IMR-90 (cell line): Measurements from ENCODE around the gene CDH12. TPM values are rescaled to one million over a fixed set of nuclear protein-coding genes. Genes with fewer than 3 reads are reported as not detected.

Experiments used
- ATAC-seq: fragments of 200-7000 bp; cut with Tn5 transposase; 2 replicates; pipeline ENCODE4 v1.9.1; 2020; ENCODE audit warnings: low read depth, mild to moderate bottlenecking, moderate library complexity
- BruUV-seq: library from RNA; stranded (reverse); fragments of 400-500 nt; replicated peaks from 2 replicates; lab custom pipeline; 2021; lab: Mats Ljungman, UMichigan
- CTCF ChIA-PET: fragments of 300-600 bp; formaldehyde crosslinking; extraction: SDS; loops from one replicate; lab custom pipeline; 2021; ENCODE audit warnings: antibody characterized with exemption; lab: Yijun Ruan, JAX
- POLR2A ChIA-PET: fragments of 300-600 bp; sonication (Branson Sonifier 250); formaldehyde crosslinking; loops from one replicate; lab custom pipeline; 2022; ENCODE audit warnings: antibody characterized with exemption; ENCODE audit not compliant: unreplicated experiment; lab: Charles Lee
- DNase-seq: peaks from one replicate; pipeline ENCODE4 v3.0.0; 2013
- H2AFZ ChIP-seq: replicated peaks from 2 replicates; pipeline ENCODE3; 2013; ENCODE audit warnings: low read length, mild to moderate bottlenecking; ENCODE audit not compliant: poor library complexity
- H2AK5ac ChIP-seq: 2 replicates; pipeline ENCODE4 v1.6.1; 2013; ENCODE audit warnings: low read depth, low read length, inconsistent platforms
- H2AK9ac ChIP-seq: replicated peaks from 2 replicates; pipeline ENCODE3; 2013; ENCODE audit warnings: mild to moderate bottlenecking, low read depth, low read length, moderate library complexity; ENCODE audit not compliant: poor library complexity
- H2BK120ac ChIP-seq: 2 replicates; pipeline ENCODE4 v1.6.1; 2013; ENCODE audit warnings: low read depth, low read length, inconsistent platforms
- H2BK15ac ChIP-seq: 3 replicates; pipeline ENCODE4 v1.6.1; 2013; ENCODE audit warnings: low read depth, low read length, inconsistent platforms
- H2BK20ac ChIP-seq: 2 replicates; pipeline ENCODE4 v1.6.1; 2013; ENCODE audit warnings: low read depth, mild to moderate bottlenecking, inconsistent platforms, low read length, moderate library complexity
- H2BK5ac ChIP-seq: 2 replicates; pipeline ENCODE4 v1.6.1; 2013; ENCODE audit warnings: mild to moderate bottlenecking, low read depth, low read length, inconsistent platforms; ENCODE audit not compliant: poor library complexity, severe bottlenecking
- H3K14ac ChIP-seq: replicated peaks from 2 replicates; pipeline ENCODE4 v1.6.1; 2013; ENCODE audit warnings: low read depth, low read length, inconsistent platforms
- H3K18ac ChIP-seq: 2 replicates; pipeline ENCODE4 v1.6.1; 2013; ENCODE audit warnings: low read depth, low read length, control low read depth
- H3K23ac ChIP-seq: 2 replicates; pipeline ENCODE4 v1.6.1; 2013; ENCODE audit warnings: low read depth, low read length, inconsistent platforms
- H3K27ac ChIP-seq: 2 replicates; pipeline ENCODE4 v1.5.1; 2013; ENCODE audit warnings: mild to moderate bottlenecking, control low read depth, low read length; ENCODE audit not compliant: insufficient read depth
- H3K27me3 ChIP-seq: 2 replicates; pipeline ENCODE4 v1.6.1; 2013; ENCODE audit warnings: low read length; ENCODE audit not compliant: control insufficient read depth, insufficient read depth
- H3K36me3 ChIP-seq: 2 replicates; pipeline ENCODE4 v1.6.1; 2013; ENCODE audit warnings: low read length, mixed read lengths; ENCODE audit not compliant: control insufficient read depth, insufficient read depth
- H3K4ac ChIP-seq: 2 replicates; pipeline ENCODE4 v1.6.1; 2013; ENCODE audit warnings: low read depth, low read length, inconsistent platforms
- H3K4me1 ChIP-seq: 2 replicates; pipeline ENCODE4 v1.6.1; 2013; ENCODE audit warnings: low read length, mixed read lengths; ENCODE audit not compliant: control insufficient read depth, insufficient read depth
- H3K4me2 ChIP-seq: 2 replicates; pipeline ENCODE4 v1.6.1; 2013; ENCODE audit warnings: low read depth, mild to moderate bottlenecking, control low read depth, low read length, moderate library complexity
- H3K4me3 ChIP-seq: 2 replicates; pipeline ENCODE4 v1.5.1; 2013; ENCODE audit warnings: low read depth, mild to moderate bottlenecking, control low read depth, low read length, moderate library complexity; ENCODE audit not compliant: insufficient read depth
- H3K56ac ChIP-seq: 2 replicates; pipeline ENCODE4 v1.6.1; 2013; ENCODE audit warnings: low read length, inconsistent platforms; ENCODE audit not compliant: insufficient read depth; ENCODE audit errors: extremely low read depth
- H3K79me1 ChIP-seq, 2 experiments: 2 replicates each; pipeline ENCODE4 v1.6.1; 2013; ENCODE audit warnings: low read length in 2 of 2, inconsistent platforms in 1 of 2, low read depth in 1 of 2
- H3K9ac ChIP-seq: 2 replicates; pipeline ENCODE4 v1.6.1; 2013; ENCODE audit warnings: low read depth, low read length, control low read depth
- H3K9me1 ChIP-seq: 2 replicates; pipeline ENCODE4 v1.6.1; 2013; ENCODE audit warnings: low read length, inconsistent platforms; ENCODE audit not compliant: insufficient read depth
- H3K9me3 ChIP-seq: 2 replicates; pipeline ENCODE4 v1.6.1; 2013; ENCODE audit warnings: low read length; ENCODE audit not compliant: control insufficient read depth, insufficient read depth
- H4K20me1 ChIP-seq: 2 replicates; pipeline ENCODE4 v1.6.1; 2013; ENCODE audit warnings: low read length, inconsistent platforms; ENCODE audit not compliant: insufficient read depth
- H4K5ac ChIP-seq: 2 replicates; pipeline ENCODE4 v1.6.1; 2013; ENCODE audit warnings: mild to moderate bottlenecking, low read depth, low read length, control low read depth
- H4K8ac ChIP-seq, 2 experiments: 2 replicates each; pipeline ENCODE4 v1.6.1; 2013; ENCODE audit warnings: low read depth in 2 of 2, low read length in 2 of 2, control low read depth in 1 of 2, inconsistent platforms in 1 of 2
- H4K91ac ChIP-seq: 2 replicates; pipeline ENCODE4 v1.6.1; 2013; ENCODE audit warnings: low read depth, low read length, inconsistent platforms; ENCODE audit not compliant: insufficient read depth
- BHLHE40 ChIP-seq: fragments of 150-350 bp; IDR thresholded peaks from 2 replicates; pipeline ENCODE4 v1.6.1; 2016; ENCODE audit warnings: mild to moderate bottlenecking, low read depth, low read length
- CEBPB ChIP-seq: IDR thresholded peaks from 2 replicates; pipeline ENCODE4 v1.6.1; 2012; ENCODE audit warnings: low read depth, low read length, improper control_type of control experiment
- FOS ChIP-seq: fragments of 150-350 bp; IDR thresholded peaks from 2 replicates; pipeline ENCODE4 v1.6.1; 2016; ENCODE audit warnings: low read depth, low read length
- MAZ ChIP-seq: IDR thresholded peaks from 2 replicates; pipeline ENCODE4 v1.6.1; 2012; ENCODE audit warnings: low read depth, mild to moderate bottlenecking, low read length, improper control_type of control experiment, moderate library complexity, borderline replicate concordance
- MXI1 ChIP-seq: IDR thresholded peaks from 2 replicates; pipeline ENCODE4 v1.6.1; 2012; ENCODE audit warnings: low read depth, mild to moderate bottlenecking, low read length, moderate library complexity, borderline replicate concordance
- NFE2L2 ChIP-seq: fragments of 150-350 bp; IDR thresholded peaks from 2 replicates; pipeline ENCODE4 v1.6.1; 2016; ENCODE audit warnings: low read depth, mild to moderate bottlenecking, low read length
- RAD21 ChIP-seq: IDR thresholded peaks from 2 replicates; pipeline ENCODE4 v1.6.1; 2012; ENCODE audit warnings: low read length, improper control_type of control experiment
- RCOR1 ChIP-seq: IDR thresholded peaks from 2 replicates; pipeline ENCODE4 v1.6.1; 2012; ENCODE audit warnings: mild to moderate bottlenecking, low read length, improper control_type of control experiment; ENCODE audit not compliant: insufficient replicate concordance
- RFX5 ChIP-seq: IDR thresholded peaks from 2 replicates; pipeline ENCODE4 v1.8.0; 2012; ENCODE audit warnings: low read depth, mild to moderate bottlenecking, low read length, moderate library complexity
- SMC3 ChIP-seq: fragments of 150-350 bp; IDR thresholded peaks from 2 replicates; pipeline ENCODE4 v1.6.1; 2016; ENCODE audit warnings: low read depth, mild to moderate bottlenecking, antibody characterized with exemption, low read length, moderate library complexity
- WGBS, 2 experiments: methylation state at CpG; one replicate each; pipeline versions ENCODE4 v1.1.5 to v1.1.7; 2013; ENCODE audit warnings: missing lambda C conversion rate in 2 of 2; ENCODE audit not compliant: insufficient read length in 1 of 2; ENCODE audit errors: extremely low coverage in 2 of 2; 5-methylcytosine and 5-hydroxymethylcytosine counted together
- dilution Hi-C: fragments of 300-500 bp; cut with HindIII; formaldehyde crosslinking; loops from one replicate; pipeline ENCODE4 v1.14.3; 2018; ENCODE audit warnings: low sequenced_read_pairs; ENCODE audit not compliant: unreplicated experiment
- in situ Hi-C: fragments of 300-500 bp; cut with MboI; formaldehyde crosslinking; loops from 3 replicates; pipeline ENCODE4 v1.14.3; 2019; ENCODE audit warnings: low sequenced_read_pairs, inconsistent platforms, mixed read lengths
- intact Hi-C: fragments of 100-400 bp; cut with micrococcal nuclease; formaldehyde crosslinking; loops from 2 replicates; pipeline ENCODE4 v1.10.0; 2022
- polyA plus RNA-seq, 3 experiments: library from polyadenylated mRNA; depleted of rRNA; stranded (reverse); fragments of >200 nt; gene quantifications; 2 replicates each; pipeline ENCODE4 v1.2.3, GENCODE V29; 2012; ENCODE audit warnings: low replicate concordance in 1 of 3
- total RNA-seq: library from RNA; depleted of rRNA; stranded (reverse); fragments of >200 nt; gene quantifications from 2 replicates; pipeline ENCODE4 v1.2.3, GENCODE V29; 2012
- TF ChIP-seq, protein P1 (sequence below): conservative IDR thresholded peaks from 2 replicates; pipeline ENCODE4 v1.5.1; 2012; ENCODE audit warnings: mild to moderate bottlenecking, low read depth, low read length, improper control_type of control experiment
- TF ChIP-seq, protein P2 (sequence below): fragments of 150-350 bp; IDR thresholded peaks from 2 replicates; pipeline ENCODE4 v1.6.1; 2016; ENCODE audit warnings: low read depth, mild to moderate bottlenecking, low read length, moderate library complexity, borderline replicate concordance
- TF ChIP-seq, protein P3 (sequence below): fragments of 150-350 bp; IDR thresholded peaks from 2 replicates; pipeline ENCODE4 v1.6.1; 2017; ENCODE audit warnings: mild to moderate bottlenecking, antibody characterized with exemption, low read length, low read depth

CDH12 gene
- total and polyA plus RNA-seq, 2 of the 4 experiments (the other 2 are of a cell fraction): not detected

GRCh38 chr5:22844636-22845035 lies 8.5 kb downstream of the CDH12 start:
- H3K23ac ChIP-seq: no peak overlapping the region
- H3K4me2 ChIP-seq: no peak overlapping the region
- dilution Hi-C loops: no loop called here
- no peaks in the 10 kb centered on the region for H4K20me1 ChIP-seq
- H2BK5ac ChIP-seq: no peak overlapping the region
- H4K8ac ChIP-seq: no peak overlapping the region
- no peak overlapping the region for H2BK120ac ChIP-seq
- H2AK9ac ChIP-seq: no peak overlapping the region
- in situ Hi-C loops: no loop called here
- no peak overlapping the region for H2AK5ac ChIP-seq
- no peak for ATAC-seq
- no peak overlapping the region for H2BK20ac ChIP-seq
- no peak overlapping the region for H3K9ac ChIP-seq
- H3K27me3 ChIP-seq: no peaks in the 10 kb centered on the region
- CTCF ChIA-PET: no interaction called here
- no TSS peak for BruUV-seq
- no peak overlapping the region for H3K56ac ChIP-seq
- H4K91ac ChIP-seq: no peak overlapping the region
- no peak overlapping the region for H3K27ac ChIP-seq
- H3K79me1 ChIP-seq: no peaks in the 10 kb centered on the region
- POLR2A ChIA-PET: no interaction called here
- H2BK15ac ChIP-seq: no peak overlapping the region
- H3K4me1 ChIP-seq: no peaks in the 10 kb centered on the region
- H3K4me3 ChIP-seq: no peak overlapping the region
- no peaks in the 10 kb centered on the region for H3K9me3 ChIP-seq
- H3K9me1 ChIP-seq: no peaks in the 10 kb centered on the region
- H3K4ac ChIP-seq: no peak overlapping the region
- intact Hi-C loops: no loop called here
- H2AFZ ChIP-seq: no peak overlapping the region
- no peak for TF ChIP-seq RCOR1
- TF ChIP-seq CEBPB: no peak
- TF ChIP-seq FOS: no peak
- TF ChIP-seq MXI1: no peak
- TF ChIP-seq, protein P1, sequence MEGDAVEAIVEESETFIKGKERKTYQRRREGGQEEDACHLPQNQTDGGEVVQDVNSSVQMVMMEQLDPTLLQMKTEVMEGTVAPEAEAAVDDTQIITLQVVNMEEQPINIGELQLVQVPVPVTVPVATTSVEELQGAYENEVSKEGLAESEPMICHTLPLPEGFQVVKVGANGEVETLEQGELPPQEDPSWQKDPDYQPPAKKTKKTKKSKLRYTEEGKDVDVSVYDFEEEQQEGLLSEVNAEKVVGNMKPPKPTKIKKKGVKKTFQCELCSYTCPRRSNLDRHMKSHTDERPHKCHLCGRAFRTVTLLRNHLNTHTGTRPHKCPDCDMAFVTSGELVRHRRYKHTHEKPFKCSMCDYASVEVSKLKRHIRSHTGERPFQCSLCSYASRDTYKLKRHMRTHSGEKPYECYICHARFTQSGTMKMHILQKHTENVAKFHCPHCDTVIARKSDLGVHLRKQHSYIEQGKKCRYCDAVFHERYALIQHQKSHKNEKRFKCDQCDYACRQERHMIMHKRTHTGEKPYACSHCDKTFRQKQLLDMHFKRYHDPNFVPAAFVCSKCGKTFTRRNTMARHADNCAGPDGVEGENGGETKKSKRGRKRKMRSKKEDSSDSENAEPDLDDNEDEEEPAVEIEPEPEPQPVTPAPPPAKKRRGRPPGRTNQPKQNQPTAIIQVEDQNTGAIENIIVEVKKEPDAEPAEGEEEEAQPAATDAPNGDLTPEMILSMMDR: no peak
- TF ChIP-seq BHLHE40: no peak
- TF ChIP-seq SMC3: no peak
- TF ChIP-seq, protein P2, sequence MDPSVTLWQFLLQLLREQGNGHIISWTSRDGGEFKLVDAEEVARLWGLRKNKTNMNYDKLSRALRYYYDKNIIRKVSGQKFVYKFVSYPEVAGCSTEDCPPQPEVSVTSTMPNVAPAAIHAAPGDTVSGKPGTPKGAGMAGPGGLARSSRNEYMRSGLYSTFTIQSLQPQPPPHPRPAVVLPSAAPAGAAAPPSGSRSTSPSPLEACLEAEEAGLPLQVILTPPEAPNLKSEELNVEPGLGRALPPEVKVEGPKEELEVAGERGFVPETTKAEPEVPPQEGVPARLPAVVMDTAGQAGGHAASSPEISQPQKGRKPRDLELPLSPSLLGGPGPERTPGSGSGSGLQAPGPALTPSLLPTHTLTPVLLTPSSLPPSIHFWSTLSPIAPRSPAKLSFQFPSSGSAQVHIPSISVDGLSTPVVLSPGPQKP: no peak
- TF ChIP-seq NFE2L2: no peak
- TF ChIP-seq RFX5: no peak
- TF ChIP-seq, protein P3, sequence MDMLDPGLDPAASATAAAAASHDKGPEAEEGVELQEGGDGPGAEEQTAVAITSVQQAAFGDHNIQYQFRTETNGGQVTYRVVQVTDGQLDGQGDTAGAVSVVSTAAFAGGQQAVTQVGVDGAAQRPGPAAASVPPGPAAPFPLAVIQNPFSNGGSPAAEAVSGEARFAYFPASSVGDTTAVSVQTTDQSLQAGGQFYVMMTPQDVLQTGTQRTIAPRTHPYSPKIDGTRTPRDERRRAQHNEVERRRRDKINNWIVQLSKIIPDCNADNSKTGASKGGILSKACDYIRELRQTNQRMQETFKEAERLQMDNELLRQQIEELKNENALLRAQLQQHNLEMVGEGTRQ: no peak
- no peak for TF ChIP-seq MAZ
- TF ChIP-seq RAD21: no peak
- DNase-seq: no peak
- H3K14ac ChIP-seq: no peak overlapping the region
- no peak overlapping the region for H4K5ac ChIP-seq
- no peak overlapping the region for H3K18ac ChIP-seq
- WGBS, 2 experiments: no CpG with 5 or more reads among the region's 2 CpGs
- H3K36me3 ChIP-seq: no peaks in the 10 kb centered on the region
